HCT116 (cell line): ENCODE data around the gene OR10K2. TPM values are rescaled to one million over a fixed set of nuclear protein-coding genes. Genes with fewer than 3 reads are reported as not detected.

Source experiments
- ATAC-seq: fragments of 200-7000 bp; cut with Tn5 transposase; 2 replicates; pipeline ENCODE4 v1.9.1; 2020; ENCODE audit warnings: mild to moderate bottlenecking, moderate library complexity
- BruUV-seq: library from RNA; stranded (reverse); fragments of 400-500 nt; replicated peaks from 2 replicates; lab custom pipeline; 2021; lab: Mats Ljungman, UMichigan
- CTCF ChIA-PET: fragments of 300-600 bp; sonication (Branson Sonifier 250); formaldehyde crosslinking; loops from one replicate; lab custom pipeline; 2021; ENCODE audit warnings: antibody characterized with exemption; lab: Charles Lee
- POLR2A ChIA-PET: fragments of 300-600, 350-600 bp; sonication (Branson Sonifier 250); formaldehyde crosslinking; loops from one replicate; lab custom pipeline; 2021; ENCODE audit warnings: antibody characterized with exemption; lab: Charles Lee
- RAD21 ChIA-PET, 2 experiments: fragments of 300-600 bp; sonication (Branson Sonifier 250); formaldehyde crosslinking; loops; one replicate each; lab custom pipeline; 2023; ENCODE audit warnings: low total read pairs in 2 of 2; ENCODE audit not compliant: uncharacterized antibody in 2 of 2, unreplicated experiment in 2 of 2, low non-redundant PET in 1 of 2; lab: Charles Lee
- DNase-seq: peaks from one replicate; pipeline ENCODE4 v3.0.0-alpha.2; 2010; ENCODE audit warnings: low read depth, low spot score
- H2AFZ ChIP-seq: fragments of 200-600 bp; shearing (Covaris generic), sonication (generic); 2 replicates; pipeline ENCODE4 v1.6.1; 2017; ENCODE audit warnings: low read depth, mixed run types, mixed read lengths, antibody characterized with exemption, low read length; ENCODE audit not compliant: poor library complexity, severe bottlenecking
- H3K27ac ChIP-seq: 2 replicates; pipeline ENCODE4 v1.5.1; 2012; ENCODE audit warnings: low read depth, low read length
- H3K27me3 ChIP-seq: fragments of 200-600 bp; sonication (generic); 2 replicates; pipeline ENCODE4 v1.6.1; 2016; ENCODE audit warnings: mixed run types, low read length, mixed read lengths; ENCODE audit not compliant: insufficient read depth
- H3K36me3 ChIP-seq, 2 experiments: fragments of 200-500 bp in 1 of 2; fragments of 200-600 bp in 1 of 2; sonication (Bioruptor generic) in 1 of 2; sonication (generic) in 1 of 2; 2 replicates each; pipeline versions ENCODE4 v1.5.1 to v1.6.1; 2014 to 2016; ENCODE audit warnings: low read length in 2 of 2, inconsistent platforms in 1 of 2, mixed read lengths in 1 of 2, mixed run types in 1 of 2; ENCODE audit not compliant: insufficient read depth in 2 of 2, control insufficient read depth in 1 of 2
- H3K4me1 ChIP-seq, 2 experiments: fragments of 200-600 bp in 1 of 2; sonication (generic) in 1 of 2; 2 replicates each; pipeline versions ENCODE4 v1.5.1 to v1.6.1; 2012 to 2017; ENCODE audit warnings: low read length in 2 of 2, inconsistent platforms in 1 of 2, mild to moderate bottlenecking in 1 of 2, mixed read lengths in 1 of 2, mixed run types in 1 of 2, moderate library complexity in 1 of 2; ENCODE audit not compliant: insufficient read depth in 2 of 2, control insufficient read depth in 1 of 2
- H3K4me2 ChIP-seq: fragments of 200-600 bp; sonication (generic); 2 replicates; pipeline ENCODE4 v1.6.1; 2017; ENCODE audit warnings: mixed run types, low read length, mixed read lengths
- H3K4me3 ChIP-seq, 2 experiments: fragments of 200-600 bp in 1 of 2; sonication (generic) in 1 of 2; replicated peaks in 1 of 2; 2 replicates each; pipeline ENCODE4 v1.5.1; 2011 to 2016; ENCODE audit warnings: low read length in 2 of 2, control low read depth in 1 of 2, low read depth in 1 of 2, mild to moderate bottlenecking in 1 of 2, mixed read lengths in 1 of 2, mixed run types in 1 of 2
- H3K79me2 ChIP-seq: fragments of 200-600 bp; sonication (generic); 2 replicates; pipeline ENCODE4 v1.6.1; 2017; ENCODE audit warnings: mild to moderate bottlenecking, mixed run types, low read length, moderate library complexity, mixed read lengths; ENCODE audit not compliant: insufficient read depth
- H3K9ac ChIP-seq: fragments of 200-600 bp; sonication (generic); 2 replicates; pipeline ENCODE4 v1.6.1; 2016; ENCODE audit warnings: low read length, mixed read lengths
- H3K9me2 ChIP-seq: fragments of 200-600 bp; sonication (generic), shearing (Covaris generic); 2 replicates; pipeline ENCODE4 v1.6.1; 2017; ENCODE audit warnings: mixed run types, mild to moderate bottlenecking, moderate library complexity; ENCODE audit not compliant: insufficient read depth
- H3K9me3 ChIP-seq, 2 experiments: fragments of 200-500 bp in 1 of 2; fragments of 200-600 bp in 1 of 2; sonication (Bioruptor generic) in 1 of 2; sonication (generic) in 1 of 2; 2 replicates each; pipeline ENCODE4 v1.6.1; 2014 to 2017; ENCODE audit warnings: low read length in 2 of 2, mixed read lengths in 2 of 2, inconsistent platforms in 1 of 2, low read depth in 1 of 2, mild to moderate bottlenecking in 1 of 2, mixed run types in 1 of 2, moderate library complexity in 1 of 2; ENCODE audit not compliant: control insufficient read depth in 1 of 2, insufficient read depth in 1 of 2
- H4K20me1 ChIP-seq: fragments of 200-600 bp; sonication (generic), shearing (Covaris generic); 2 replicates; pipeline ENCODE4 v1.6.1; 2017; ENCODE audit warnings: mixed run types, mild to moderate bottlenecking, moderate library complexity; ENCODE audit not compliant: insufficient read depth
- CBX3 ChIP-seq: IDR thresholded peaks from 2 replicates; pipeline ENCODE4 v1.6.1; 2012; ENCODE audit warnings: low read depth
- EGR1 ChIP-seq: IDR thresholded peaks from 2 replicates; pipeline ENCODE4 v1.6.1; 2012; ENCODE audit warnings: low read depth
- ELF1 ChIP-seq: IDR thresholded peaks from 2 replicates; pipeline ENCODE4 v1.6.1; 2012; ENCODE audit warnings: low read depth, borderline replicate concordance
- EZH2 ChIP-seq: fragments of 200-600 bp; sonication (generic); IDR thresholded peaks from 2 replicates; pipeline ENCODE4 v1.6.1; 2017; ENCODE audit warnings: antibody characterized with exemption, mixed run types
- JUND ChIP-seq: IDR thresholded peaks from 2 replicates; pipeline ENCODE4 v1.6.1; 2012
- POLR2AphosphoS5 ChIP-seq: IDR thresholded peaks from 2 replicates; pipeline ENCODE4 v1.6.1; 2011; ENCODE audit warnings: mild to moderate bottlenecking, low read depth, low read length, moderate library complexity
- RAD21 ChIP-seq: IDR thresholded peaks from 2 replicates; pipeline ENCODE4 v1.6.1; 2012; ENCODE audit warnings: low read depth, mild to moderate bottlenecking
- SP1 ChIP-seq: IDR thresholded peaks from 2 replicates; pipeline ENCODE4 v1.6.1; 2012; ENCODE audit warnings: low read depth
- SRF ChIP-seq: IDR thresholded peaks from 2 replicates; pipeline ENCODE4 v1.6.1; 2012; ENCODE audit warnings: low read depth
- YY1 ChIP-seq: IDR thresholded peaks from 2 replicates; pipeline ENCODE4 v1.6.1; 2011; ENCODE audit warnings: low read length, low read depth, moderate library complexity, mild to moderate bottlenecking; ENCODE audit not compliant: insufficient replicate concordance; ENCODE audit errors: extremely low read depth
- ZFX ChIP-seq: fragments of 450-650 bp; IDR thresholded peaks from 2 replicates; pipeline ENCODE4 v1.6.1; 2017
- ZNF274 ChIP-seq: fragments of 200-500 bp; sonication (Bioruptor generic); IDR thresholded peaks from 2 replicates; pipeline ENCODE4 v1.6.1; 2014; ENCODE audit warnings: mild to moderate bottlenecking, low read depth, low read length, inconsistent platforms
- intact Hi-C: fragments of 100-400 bp; cut with micrococcal nuclease; formaldehyde crosslinking; loops from 2 replicates; pipeline ENCODE4 v1.10.0; 2022
- total RNA-seq: library from RNA; stranded (reverse); gene quantifications from one replicate; pipeline ENCODE4 v1.2.1, GENCODE V29; 2021; ENCODE audit not compliant: unreplicated experiment
- TF ChIP-seq, protein P1 (sequence below), 3 experiments: fragments of 200-600 bp in 1 of 3; sonication (generic) in 1 of 3; IDR thresholded peaks in 2 of 3; conservative IDR thresholded peaks in 1 of 3; 2 replicates each; pipeline ENCODE4 v1.5.1; 2012 to 2017; ENCODE audit warnings: low read depth in 2 of 3, low read length in 2 of 3, antibody characterized with exemption in 1 of 3, borderline replicate concordance in 1 of 3, control low read depth in 1 of 3, mild to moderate bottlenecking in 1 of 3, mixed read lengths in 1 of 3, mixed run types in 1 of 3, moderate library complexity in 1 of 3; ENCODE audit not compliant: insufficient read depth in 1 of 3

Gene OR10K2
- total RNA-seq, 1 experiment from 2014 or later = not detected

- Histone ChIP-seq H3K4me2 (no peak overlapping the region), H3K9me3 (no peaks in the 10 kb centered on the region), H3K27ac (no peak overlapping the region), H3K4me3 (no peak overlapping the region), H3K4me1 (no peaks in the 10 kb centered on the region), H2AFZ (no peak overlapping the region), H3K27me3 (no peaks in the 10 kb centered on the region), H4K20me1 (no peaks in the 10 kb centered on the region), H3K9ac (no peak overlapping the region), H3K9me2 (no peaks in the 10 kb centered on the region), H3K36me3 (no peaks in the 10 kb centered on the region), H3K79me2 (no peaks in the 10 kb centered on the region)
- DNase-seq = no peak
- CTCF ChIA-PET = no interaction called here
- TF ChIP-seq ZNF274 (no peak), ELF1 (no peak), CBX3 (no peak), SP1 (no peak), YY1 (no peak), JUND (no peak), POLR2AphosphoS5 (no peak), EGR1 (no peak), RAD21 (no peak), SRF (no peak), ZFX (no peak), EZH2 (no peak)
- TF ChIP-seq, protein P1, sequence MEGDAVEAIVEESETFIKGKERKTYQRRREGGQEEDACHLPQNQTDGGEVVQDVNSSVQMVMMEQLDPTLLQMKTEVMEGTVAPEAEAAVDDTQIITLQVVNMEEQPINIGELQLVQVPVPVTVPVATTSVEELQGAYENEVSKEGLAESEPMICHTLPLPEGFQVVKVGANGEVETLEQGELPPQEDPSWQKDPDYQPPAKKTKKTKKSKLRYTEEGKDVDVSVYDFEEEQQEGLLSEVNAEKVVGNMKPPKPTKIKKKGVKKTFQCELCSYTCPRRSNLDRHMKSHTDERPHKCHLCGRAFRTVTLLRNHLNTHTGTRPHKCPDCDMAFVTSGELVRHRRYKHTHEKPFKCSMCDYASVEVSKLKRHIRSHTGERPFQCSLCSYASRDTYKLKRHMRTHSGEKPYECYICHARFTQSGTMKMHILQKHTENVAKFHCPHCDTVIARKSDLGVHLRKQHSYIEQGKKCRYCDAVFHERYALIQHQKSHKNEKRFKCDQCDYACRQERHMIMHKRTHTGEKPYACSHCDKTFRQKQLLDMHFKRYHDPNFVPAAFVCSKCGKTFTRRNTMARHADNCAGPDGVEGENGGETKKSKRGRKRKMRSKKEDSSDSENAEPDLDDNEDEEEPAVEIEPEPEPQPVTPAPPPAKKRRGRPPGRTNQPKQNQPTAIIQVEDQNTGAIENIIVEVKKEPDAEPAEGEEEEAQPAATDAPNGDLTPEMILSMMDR (IDR thresholded peaks at IDR 0.05 in 2 of 3, conservative IDR thresholded peaks at IDR 0.05 in 1 of 3; ENCODE audit: borderline replicate concordance in 1 of 3, insufficient read depth in 1 of 3, low read depth in 2 of 3, low read length in 2 of 3) = no peak
- intact Hi-C loops = no loop called here
- POLR2A ChIA-PET = no interaction called here
- RAD21 ChIA-PET = no interaction called here
- BruUV-seq = no TSS peak
- ATAC-seq = no peak
Observed at GRCh38 chr1:158400871-158401270, 25.2 kb downstream of the OR10K2 start.
